ENCODE measurements around the gene RBM44.
A peak's percentile ranks its signal among the peaks of the same experiment; 100 is the strongest.

RBM44 gene

GRCh38 chr2:237882510-237883481, 84.2 kb downstream of the RBM44 start:
- no peak for TF ChIP-seq CTCF (conservative IDR thresholded peaks at IDR 0.05; ENCODE audit: low read depth, low read length)
- H3K4me3 ChIP-seq (ENCODE audit: low read depth, low read length) = no peak overlapping the region
- no peak for DNase-seq (ENCODE audit: low read depth)

GRCh38 chr2:237883951-237884446, 85.4 kb downstream of the RBM44 start:
- no peak for DNase-seq (ENCODE audit: low read depth)
- no peak overlapping the region for H3K4me3 ChIP-seq (ENCODE audit: low read depth, low read length)
- no peak for TF ChIP-seq CTCF (conservative IDR thresholded peaks at IDR 0.05; ENCODE audit: low read depth, low read length)

GRCh38 chr2:237884681-237885080, 86.1 kb downstream of the RBM44 start:
- no peak overlapping the region for H3K4me3 ChIP-seq (ENCODE audit: low read depth, low read length)
- no peak for TF ChIP-seq CTCF (conservative IDR thresholded peaks at IDR 0.05; ENCODE audit: low read depth, low read length)
- DNase-seq (ENCODE audit: low read depth) = no peak

GRCh38 chr2:237885111-237885930, 86.7 kb downstream of the RBM44 start:
- peak; percentile 32 for DNase-seq (ENCODE audit: low read depth)
- TF ChIP-seq CTCF (conservative IDR thresholded peaks at IDR 0.05; ENCODE audit: low read depth, low read length) = no peak
- H3K4me3 ChIP-seq (ENCODE audit: low read depth, low read length) = no peak overlapping the region

- peak; percentile 65 for DNase-seq (ENCODE audit: low read depth)
- no peak overlapping the region for H3K4me3 ChIP-seq (ENCODE audit: low read depth, low read length)
- TF ChIP-seq CTCF (conservative IDR thresholded peaks at IDR 0.05; ENCODE audit: low read depth, low read length) = peak; percentile 40
These were observed 87.5 kb downstream of the RBM44 start for GRCh38 chr2:237885931-237886684.

GRCh38 chr2:237886685-237887481, 88.3 kb downstream of the RBM44 start:
- no peak for TF ChIP-seq CTCF (conservative IDR thresholded peaks at IDR 0.05; ENCODE audit: low read depth, low read length)
- no peak for DNase-seq (ENCODE audit: low read depth)
- no peak overlapping the region for H3K4me3 ChIP-seq (ENCODE audit: low read depth, low read length)

Data from choroid plexus epithelial cell (primary cell).